Stomach (tissue), 9 donors: ENCODE results near the gene ETV6. TPM values are rescaled to one million over a fixed set of nuclear protein-coding genes. Genes with fewer than 3 reads are reported as not detected.
A peak's percentile ranks its signal among the peaks of the same experiment; 100 is the strongest.

Experiments used
- DNase-seq, 2 donors: peaks; one replicate each; pipeline versions ENCODE4 v3.0.0 to v3.0.0-alpha.2; 2013 to 2019
- H3K27ac ChIP-seq, 5 donors: fragments of 200-600 bp in 4 of 5; sonication (generic) in 4 of 5; one replicate each; pipeline ENCODE4 v1.5.1; 2013 to 2019; ENCODE audit warnings: mild to moderate bottlenecking in 1 of 5, moderate library complexity in 1 of 5
- H3K27me3 ChIP-seq, 3 donors: fragments of 200-600 bp; sonication (generic); one replicate each; pipeline ENCODE4 v1.5.1; 2017 to 2019; ENCODE audit warnings: mixed run types in 1 of 3
- H3K36me3 ChIP-seq, 4 donors: fragments of 200-600 bp; sonication (generic); 1 replicate in 3 of 4; 2 replicates in 1 of 4; pipeline ENCODE4 v1.5.1; 2016 to 2019
- H3K4me1 ChIP-seq, 4 donors: fragments of 200-600 bp; sonication (generic); one replicate each; pipeline ENCODE4 v1.5.1; 2016 to 2019
- H3K4me3 ChIP-seq, 4 donors: fragments of 200-600 bp; sonication (generic) in 3 of 4; one replicate each; pipeline ENCODE4 v1.5.1; 2016 to 2019; ENCODE audit warnings: mild to moderate bottlenecking in 1 of 4
- H3K9me3 ChIP-seq, 4 donors: fragments of 200-600 bp; sonication (generic); one replicate each; pipeline ENCODE4 v1.5.1; 2016 to 2019
- CTCF ChIP-seq, 7 experiments: fragments of 450-650 bp in 4 of 7; fragments of 200-600 bp in 3 of 7; sonication (generic) in 3 of 7; IDR thresholded peaks; one replicate each; pipeline ENCODE4 v1.5.1; 2016 to 2019; ENCODE audit warnings: antibody characterized with exemption in 7 of 7, control low read depth in 2 of 7, mild to moderate bottlenecking in 1 of 7
- EP300 ChIP-seq: sonication (generic); formaldehyde crosslinking; IDR thresholded peaks from one replicate; pipeline ENCODE4 v1.6.1; 2017; ENCODE audit warnings: antibody characterized with exemption
- POLR2A ChIP-seq, 4 donors: fragments of 450-650 bp; IDR thresholded peaks; one replicate each; pipeline ENCODE4 v1.6.1; 2016; ENCODE audit warnings: antibody characterized with exemption in 4 of 4, control low read depth in 2 of 4, mild to moderate bottlenecking in 1 of 4, moderate library complexity in 1 of 4
- POLR2AphosphoS5 ChIP-seq, 3 donors: sonication (generic); formaldehyde crosslinking; IDR thresholded peaks; one replicate each; pipeline ENCODE4 v1.6.1; 2016; ENCODE audit warnings: antibody characterized with exemption in 3 of 3
- WGBS, 5 donors: extraction: QIAGEN DNeasy Blood & Tissue Kit in 3 of 5; methylation state at CpG; one replicate each; pipeline versions ENCODE4 v1.1.5 to v1.1.7; 2013 to 2018; 5-methylcytosine and 5-hydroxymethylcytosine counted together
- intact Hi-C: fragments of 100-400 bp; cut with DNase I; formaldehyde crosslinking; loops from one replicate; pipeline ENCODE4 v1.15.1; 2023; ENCODE audit warnings: low total_unique reads
- polyA plus RNA-seq, 3 donors: library from polyadenylated mRNA; stranded (reverse); fragments of 200-250 nt; gene quantifications; one replicate each; pipeline ENCODE4 v1.2.3, GENCODE V29; 2013
- total RNA-seq, 5 donors: library from RNA; depleted of rRNA; stranded (reverse); fragments of >200 nt; gene quantifications; one replicate each; pipeline versions ENCODE4 v1.1.0 to v1.2.3, GENCODE V29; 2014 to 2016
- donor health status: healthy with polysubstance abuse.
- donor health status: Bipolar disorder and iron deficiency.
- donor health status: healthy.

Gene ETV6
- total and polyA plus RNA-seq, 8 donors = 4.1 to 60.3 (median 13.4) TPM

- peak overlapping the region in 1 of 5 donors; percentile 66 for H3K27ac ChIP-seq
Observed at GRCh38 chr12:11664101-11664500, 14.6 kb downstream of the ETV6 start.

GRCh38 chr12:11666131-11667050 lies 16.9 kb downstream of the ETV6 start:
- peaks cover 21 to 74% (median 45%) of the 10 kb centered on the region in 4 donors for H3K4me1 ChIP-seq
- 77 to 89% (median 87%) methylated on average over 12 to 13 of the region's 13 CpGs for WGBS, 5 donors
- TF ChIP-seq POLR2AphosphoS5 (IDR thresholded peaks at IDR 0.05) (no peak), EP300 (no peak), POLR2A (IDR thresholded peaks at IDR 0.05) (no peak), CTCF (IDR thresholded peaks at IDR 0.05) (no peak)

More at GRCh38 chr12:11664101-11664500, 14.6 kb downstream of the ETV6 start:
- no peaks in the 10 kb centered on the region for H3K27me3 ChIP-seq
- peaks cover 24 to 80% (median 49%) of the 10 kb centered on the region in 4 donors for H3K4me1 ChIP-seq
- WGBS, 5 donors = 72 to 94% (median 90%) methylated on average over 3 of the region's 3 CpGs
- intact Hi-C loops = no loop called here
- H3K36me3 ChIP-seq = peaks cover 0 to 6% (median 0%) of the 10 kb centered on the region in 4 donors
- H3K4me3 ChIP-seq = no peak overlapping the region
- H3K9me3 ChIP-seq = no peaks in the 10 kb centered on the region
- no peak for DNase-seq
- TF ChIP-seq POLR2A (IDR thresholded peaks at IDR 0.05) = no peak
- no peak for TF ChIP-seq CTCF (IDR thresholded peaks at IDR 0.05)
- TF ChIP-seq EP300 = no peak
- no peak for TF ChIP-seq POLR2AphosphoS5 (IDR thresholded peaks at IDR 0.05)

GRCh38 chr12:11667171-11667570 lies 17.7 kb downstream of the ETV6 start:
- no peak for DNase-seq
- no peak overlapping the region for H3K4me3 ChIP-seq
- H3K4me1 ChIP-seq = peaks cover 14 to 74% (median 38%) of the 10 kb centered on the region in 4 donors
- no peak for TF ChIP-seq POLR2A (IDR thresholded peaks at IDR 0.05)
- intact Hi-C loops = no loop called here
- WGBS, 5 donors = 88 to 97% (median 91%) methylated on average over 5 of the region's 5 CpGs
- no peaks in the 10 kb centered on the region for H3K27me3 ChIP-seq
- H3K36me3 ChIP-seq = no peaks in the 10 kb centered on the region
- H3K9me3 ChIP-seq = no peaks in the 10 kb centered on the region
- H3K27ac ChIP-seq = no peak overlapping the region

More at GRCh38 chr12:11666131-11667050, 16.9 kb downstream of the ETV6 start:
- intact Hi-C loops = no loop called here
- Histone ChIP-seq H3K27ac (no peak overlapping the region), H3K36me3 (peaks cover 0 to 6% (median 0%) of the 10 kb centered on the region in 4 donors), H3K9me3 (no peaks in the 10 kb centered on the region), H3K27me3 (no peaks in the 10 kb centered on the region), H3K4me3 (no peak overlapping the region)
- DNase-seq = no peak

- Histone ChIP-seq H3K4me1 (peaks cover 12 to 74% (median 39%) of the 10 kb centered on the region in 4 donors), H3K9me3 (no peaks in the 10 kb centered on the region), H3K27ac (no peak overlapping the region), H3K36me3 (no peaks in the 10 kb centered on the region), H3K4me3 (no peak overlapping the region), H3K27me3 (no peaks in the 10 kb centered on the region)
- TF ChIP-seq EP300 (no peak), POLR2AphosphoS5 (IDR thresholded peaks at IDR 0.05) (no peak), CTCF (IDR thresholded peaks at IDR 0.05) (no peak), POLR2A (IDR thresholded peaks at IDR 0.05) (no peak)
- intact Hi-C loops = no loop called here
- 66 to 71% (median 69%) methylated on average over 6 of the region's 6 CpGs for WGBS, 5 donors
- no peak for DNase-seq
Observed at GRCh38 chr12:11668611-11669010, 19.1 kb downstream of the ETV6 start.
